Adrenal gland (tissue), 12 donors: Measurements from ENCODE around the gene BRK1. TPM values are rescaled to one million over a fixed set of nuclear protein-coding genes. Genes with fewer than 3 reads are reported as not detected.
A peak's percentile ranks its signal among the peaks of the same experiment; 100 is the strongest.
"Not testable (repeated sequence)": the region's sequence is repeated elsewhere in the genome, so short reads cannot be mapped to it uniquely, and the experiment has no call there.

ENCODE experiments used
- DNase-seq, 7 donors: peaks; one replicate each; pipeline ENCODE4 v3.0.0-alpha.2; 2019 to 2020
- H3K27ac ChIP-seq, 5 donors: fragments of 200-600 bp; sonication (generic) in 4 of 5; 1 replicate in 3 of 5; 2 replicates in 2 of 5; pipeline versions ENCODE4 v1.5.1 to v1.8.0; 2016 to 2020; ENCODE audit warnings: mild to moderate bottlenecking in 1 of 5
- H3K27me3 ChIP-seq: fragments of 200-600 bp; 2 replicates; pipeline ENCODE4 v1.8.0; 2021
- H3K36me3 ChIP-seq, 2 donors: fragments of 200-600 bp; replicated peaks in 1 of 2; 1 replicate in 1 of 2; 2 replicates in 1 of 2; pipeline versions ENCODE4 v1.5.1 to v1.8.0; 2018 to 2022
- H3K4me1 ChIP-seq, 2 donors: fragments of 200-600 bp; replicated peaks in 1 of 2; 1 replicate in 1 of 2; 2 replicates in 1 of 2; pipeline versions ENCODE4 v1.5.1 to v1.8.0; 2018 to 2021
- H3K4me3 ChIP-seq, 4 donors: fragments of 200-600 bp; sonication (generic) in 3 of 4; one replicate each; pipeline ENCODE4 v1.5.1; 2016 to 2018
- H3K9me3 ChIP-seq, 3 donors: fragments of 200-600 bp; sonication (generic) in 1 of 3; replicated peaks in 1 of 3; 1 replicate in 2 of 3; 2 replicates in 1 of 3; pipeline versions ENCODE4 v1.5.1 to v1.8.0; 2016 to 2021
- CTCF ChIP-seq, 6 experiments: fragments of 450-650 bp in 4 of 6; fragments of 200-600 bp in 2 of 6; sonication (generic) in 1 of 6; IDR thresholded peaks; 1 replicate in 5 of 6; 2 replicates in 1 of 6; pipeline versions ENCODE4 v1.5.1 to v1.8.0; 2016 to 2021; ENCODE audit warnings: antibody characterized with exemption in 6 of 6, mild to moderate bottlenecking in 2 of 6, moderate library complexity in 1 of 6
- POLR2A ChIP-seq, 2 donors: fragments of 450-650 bp; IDR thresholded peaks; one replicate each; pipeline ENCODE4 v1.6.1; 2017; ENCODE audit warnings: antibody characterized with exemption in 2 of 2, mild to moderate bottlenecking in 2 of 2, moderate library complexity in 1 of 2
- WGBS, 4 donors: extraction: QIAGEN DNeasy Blood & Tissue Kit in 2 of 4; methylation state at CpG; one replicate each; pipeline versions ENCODE4 v1.1.5 to v1.1.7; 2013 to 2017; 5-methylcytosine and 5-hydroxymethylcytosine counted together
- intact Hi-C, 2 donors: fragments of 100-400 bp; cut with DNase I; formaldehyde crosslinking; loops; one replicate each; pipeline versions ENCODE4 v1.14.1 to v1.15.0; 2022 to 2023
- polyA plus RNA-seq, 3 donors: library from polyadenylated mRNA; stranded (reverse); fragments of 200-250 nt in 2 of 3; fragments of 350-450 nt in 1 of 3; fragmentation: Illumina TruSeq in 1 of 3; extraction: RNeasy Lipid Tissue Mini Kit (QIAGEN cat#74804) in 1 of 3; gene quantifications; one replicate each; pipeline ENCODE4 v1.2.3, GENCODE V29; 2013 to 2014
- total RNA-seq, 9 donors: library from RNA; depleted of rRNA in 4 of 9; stranded (reverse); fragments of >200 nt in 4 of 9; fragments of 120-200 nt in 1 of 9; fragmentation: NEBNext Ultra II Directional in 1 of 9; extraction: Animal tissue kit (Norgen Biotek cat#: 25700) in 1 of 9; gene quantifications; one replicate each; pipeline versions ENCODE4 v1.1.0 to v1.2.4, GENCODE V29; 2013 to 2023
- donor health status: healthy with polysubstance abuse.
- donor health status: Bipolar disorder and iron deficiency.
- donor health status: DM: yes; HTN: yes; CAD: no.
- donor health status: DM: no; HTN: no; CAD: no.
- donor health status: DM: no; HTN: no; CAD: no.
- donor health status: DM: yes; HTN: yes; CAD: no.

Gene BRK1
- total and polyA plus RNA-seq, 12 donors: 41.7 to 171 (median 109) TPM

GRCh38 chr3:10173095-10173925, 57.8 kb downstream of the BRK1 start:
- TF ChIP-seq CTCF (IDR thresholded peaks at IDR 0.05) (no peak), POLR2A (IDR thresholded peaks at IDR 0.05) (no peak)

GRCh38 chr3:10173926-10174435, 58.5 kb downstream of the BRK1 start:
- peak; percentile 46 to 88 (median 80) for DNase-seq
- no peaks in the 10 kb centered on the region for H3K9me3 ChIP-seq
- 47 to 62% (median 52%) methylated on average over 6 of the region's 6 CpGs for WGBS, 4 donors
- peaks cover 0 to 16% of the 10 kb centered on the region in 2 donors for H3K4me1 ChIP-seq
- TF ChIP-seq POLR2A (IDR thresholded peaks at IDR 0.05): no peak
- H3K36me3 ChIP-seq: no peaks in the 10 kb centered on the region
- intact Hi-C loops: loop anchor here in 1 of 2 donors (10.0 kb wide), 1 partner anchor 51 kb away; no protein-coding TSS in a partner anchor
- H3K27me3 ChIP-seq: no peaks in the 10 kb centered on the region
- peak overlapping the region in 4 of 5 donors; percentile 30 to 85 (median 68) for H3K27ac ChIP-seq
- no peak overlapping the region for H3K4me3 ChIP-seq

More at GRCh38 chr3:10173095-10173925, 57.8 kb downstream of the BRK1 start:
- no peak overlapping the region for H3K4me3 ChIP-seq
- H3K36me3 ChIP-seq: no peaks in the 10 kb centered on the region
- no peaks in the 10 kb centered on the region for H3K27me3 ChIP-seq
- WGBS, 4 donors: 78 to 85% (median 81%) methylated on average over 10 of the region's 10 CpGs
- H3K4me1 ChIP-seq: peaks cover 0 to 16% of the 10 kb centered on the region in 2 donors
- no peak for DNase-seq
- H3K27ac ChIP-seq: peak overlapping the region in 4 of 5 donors; percentile 30 to 85 (median 68)
- no peaks in the 10 kb centered on the region for H3K9me3 ChIP-seq
- intact Hi-C loops: loop anchor here in 1 of 2 donors (10.0 kb wide), 1 partner anchor 51 kb away; no protein-coding TSS in a partner anchor

GRCh38 chr3:10175334-10175733, 59.9 kb downstream of the BRK1 start:
- 92 to 98% (median 98%) methylated on average over 4 to 7 of the region's 7 CpGs for WGBS, 4 donors

GRCh38 chr3:10176150-10176549, 60.7 kb downstream of the BRK1 start:
- DNase-seq, H3K9me3 ChIP-seq, H3K27ac ChIP-seq, H3K4me3 ChIP-seq, H3K27me3 ChIP-seq, H3K36me3 ChIP-seq: not testable (repeated sequence)
- WGBS, 4 donors: 93 to 99% (median 98%) methylated on average over 4 of the region's 4 CpGs
- intact Hi-C loops: loop anchor here in 1 of 2 donors (10.0 kb wide), 1 partner anchor 49 kb away; no protein-coding TSS in a partner anchor
- peaks cover 0 to 16% of the 10 kb centered on the region in 2 donors for H3K4me1 ChIP-seq

More at GRCh38 chr3:10175334-10175733, 59.9 kb downstream of the BRK1 start:
- H3K9me3 ChIP-seq, H3K36me3 ChIP-seq, H3K4me3 ChIP-seq, H3K27ac ChIP-seq, DNase-seq, H3K27me3 ChIP-seq: not testable (repeated sequence)
- peaks cover 0 to 16% of the 10 kb centered on the region in 2 donors for H3K4me1 ChIP-seq
- intact Hi-C loops: loop anchor here in 1 of 2 donors (10.0 kb wide), 1 partner anchor 49 kb away; no protein-coding TSS in a partner anchor

Other genes with a start within 250 kb of the BRK1 start
- gene CIDEC, start 235.4 kb upstream of the BRK1 start, total RNA-seq: 1 to 10 TPM in 5 of 9 donors, under 1 TPM in 3, not detected in 1; 0.22 to 5.9 (median 1.2) TPM
- gene CIDEC, start 235.4 kb upstream of the BRK1 start, polyA plus RNA-seq: 100 to 1,000 TPM in 1 of 3 donors, 1 to 10 TPM in 1, under 1 TPM in 1; 0.38 to 108 (median 3.9) TPM
- 100 to 1,000 TPM in 2 of 9 donors, 10 to 100 TPM in 7; 47.2 to 116 (median 60.9) TPM for gene JAGN1, start 225.1 kb upstream of the BRK1 start, total RNA-seq
- gene JAGN1, start 225.1 kb upstream of the BRK1 start, polyA plus RNA-seq: 10 to 100 TPM; 31.4 to 69.7 (median 58.2) TPM
- 1 to 10 TPM in 6 of 9 donors, under 1 TPM in 3; 0.22 to 3.3 (median 1.4) TPM for gene IL17RE, start 212.8 kb upstream of the BRK1 start, total RNA-seq
- gene IL17RE, start 212.8 kb upstream of the BRK1 start, polyA plus RNA-seq: 1 to 10 TPM in 2 of 3 donors, under 1 TPM in 1; 0.51 to 4.3 (median 2.3) TPM
- gene IL17RC, start 198.6 kb upstream of the BRK1 start, total RNA-seq: 100 to 1,000 TPM in 2 of 9 donors, 10 to 100 TPM in 7; 24.7 to 141 (median 89.8) TPM
- gene IL17RC, start 198.6 kb upstream of the BRK1 start, polyA plus RNA-seq: 100 to 1,000 TPM in 2 of 3 donors, 10 to 100 TPM in 1; 20.5 to 283 (median 208) TPM
- 10 to 100 TPM; 28.8 to 95.4 (median 45.1) TPM for gene CRELD1, start 181.8 kb upstream of the BRK1 start, total RNA-seq
- gene CRELD1, start 181.8 kb upstream of the BRK1 start, polyA plus RNA-seq: 100 to 1,000 TPM in 1 of 3 donors, 10 to 100 TPM in 2; 30.2 to 137 (median 66.3) TPM
- 1 to 10 TPM in 7 of 9 donors, under 1 TPM in 2; 0.30 to 6.4 (median 3.3) TPM for gene PRRT3, start 163.3 kb upstream of the BRK1 start, total RNA-seq
- gene PRRT3, start 163.3 kb upstream of the BRK1 start, polyA plus RNA-seq: 1 to 10 TPM; 2.2 to 2.9 (median 2.5) TPM
- 100 to 1,000 TPM in 6 of 9 donors, 10 to 100 TPM in 3; 49.9 to 141 (median 111) TPM for gene EMC3, start 128.8 kb upstream of the BRK1 start, total RNA-seq
- 100 to 1,000 TPM in 1 of 3 donors, 10 to 100 TPM in 2; 11.3 to 191 (median 37.6) TPM for gene EMC3, start 128.8 kb upstream of the BRK1 start, polyA plus RNA-seq
- 10 to 100 TPM in 1 of 9 donors, 1 to 10 TPM in 6, under 1 TPM in 2; 0.48 to 14.5 (median 2.6) TPM for gene FANCD2, start 89.2 kb upstream of the BRK1 start, total RNA-seq
- 1 to 10 TPM; 1.2 to 3.8 (median 2.5) TPM for gene FANCD2, start 89.2 kb upstream of the BRK1 start, polyA plus RNA-seq
- not detected for gene FANCD2OS, start 7.4 kb upstream of the BRK1 start, total RNA-seq
- not detected for gene FANCD2OS, start 7.4 kb upstream of the BRK1 start, polyA plus RNA-seq
- 10 to 100 TPM; 27.9 to 59.7 (median 43.8) TPM for gene VHL, start 26.1 kb downstream of the BRK1 start, total RNA-seq
- gene VHL, start 26.1 kb downstream of the BRK1 start, polyA plus RNA-seq: 10 to 100 TPM; 22.3 to 29.9 (median 28.4) TPM
- gene IRAK2, start 49.2 kb downstream of the BRK1 start, total RNA-seq: 1 to 10 TPM; 2.5 to 8.7 (median 6.2) TPM
- 1 to 10 TPM; 2.1 to 3.7 (median 2.3) TPM for gene IRAK2, start 49.2 kb downstream of the BRK1 start, polyA plus RNA-seq
- gene TATDN2, start 132.8 kb downstream of the BRK1 start, total RNA-seq: 10 to 100 TPM; 10.0 to 34.8 (median 24.2) TPM
- gene TATDN2, start 132.8 kb downstream of the BRK1 start, polyA plus RNA-seq: 10 to 100 TPM; 14.9 to 22.6 (median 16.7) TPM
- gene GHRL, start 177.3 kb downstream of the BRK1 start, total RNA-seq: under 1 TPM in 3 of 9 donors, not detected in 6; 0.33 to 0.97 (median 0.70) TPM
- 1 to 10 TPM in 2 of 3 donors, not detected in 1; 1.1 to 2.2 TPM for gene GHRL, start 177.3 kb downstream of the BRK1 start, polyA plus RNA-seq
- 100 to 1,000 TPM in 4 of 9 donors, 10 to 100 TPM in 5; 76.2 to 166 (median 98.0) TPM for gene SEC13, start 205.4 kb downstream of the BRK1 start, total RNA-seq
- gene SEC13, start 205.4 kb downstream of the BRK1 start, polyA plus RNA-seq: 100 to 1,000 TPM in 1 of 3 donors, 10 to 100 TPM in 2; 61.0 to 146 (median 70.8) TPM